Head of caudate nucleus (tissue), 42 donors: ENCODE data around the gene NUDT7.
A peak's percentile ranks its signal among the peaks of the same experiment; 100 is the strongest.

Source experiments
- DNase-seq, 42 donors: peaks; one replicate each; pipeline versions ENCODE4 v3.0.0 to v3.0.0-alpha.2; 2020 to 2021; ENCODE audit warnings: mixed read lengths in 7 of 42
- intact Hi-C: fragments of 100-400 bp; cut with DNase I; formaldehyde crosslinking; loops from one replicate; pipeline ENCODE4 v1.15.0; 2022

Gene NUDT7

GRCh38 chr16:77715145-77715544 is 7.2 kb upstream of the NUDT7 start:
- intact Hi-C loops, result no loop called here
- DNase-seq, result no peak

DNA sequence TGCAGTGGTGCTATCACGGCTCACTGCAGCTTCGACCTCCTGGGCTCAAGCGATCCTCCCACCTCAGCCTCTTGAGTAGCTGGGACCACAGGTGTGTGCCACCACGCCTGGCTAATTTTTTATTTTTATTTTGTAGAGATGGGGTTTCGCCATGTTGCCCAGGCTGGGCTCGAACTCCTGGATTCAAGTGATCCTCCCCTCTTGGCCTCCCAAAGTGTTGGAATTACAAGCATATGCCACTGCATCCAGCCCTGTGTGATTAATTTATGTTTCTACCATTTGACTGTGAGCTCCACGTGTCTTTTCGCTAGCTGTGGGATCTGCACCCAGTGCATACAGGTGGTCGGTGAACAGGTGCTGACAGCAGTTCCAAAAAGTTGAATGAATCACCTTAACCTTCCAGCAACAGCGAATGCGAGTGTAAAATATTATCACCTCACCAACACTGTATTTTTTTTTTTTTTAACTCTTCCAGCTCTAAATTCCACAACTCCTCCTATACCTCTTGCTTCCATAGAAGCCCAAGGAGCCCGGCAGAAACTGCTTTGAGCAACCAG is 484 bp upstream of the NUDT7 start:
- peak in 3 of 42 donors; percentile 1 to 7 (median 1) for DNase-seq
- intact Hi-C loops, result no loop called here

DNA sequence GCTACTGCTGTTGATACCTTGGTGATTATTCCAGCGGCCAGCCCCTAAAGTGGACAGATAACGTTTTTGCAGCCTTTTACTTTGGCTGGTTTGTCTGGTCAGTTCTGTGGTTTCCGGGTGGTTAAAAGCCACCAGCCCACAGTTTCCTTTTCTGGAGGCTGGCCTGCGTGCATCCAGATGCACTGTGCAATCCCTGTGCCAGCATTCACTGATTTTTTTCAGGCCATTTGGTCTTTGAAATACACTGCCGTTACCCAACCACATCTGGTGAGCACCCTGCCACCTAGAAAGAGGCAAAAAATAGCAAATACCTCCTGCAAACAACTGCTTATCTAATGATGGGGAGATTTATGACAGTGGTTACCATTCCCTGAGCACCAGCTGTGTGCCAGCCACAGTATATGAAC is 797 bp downstream of the NUDT7 start:
- DNase-seq, result peak in 34 of 42 donors; percentile 9 to 61 (median 24)
- intact Hi-C loops, result no loop called here

GRCh38 chr16:77724174-77724573 is 1.9 kb downstream of the NUDT7 start:
- no peak for DNase-seq
- intact Hi-C loops, result no loop called here

- intact Hi-C loops, result no loop called here
- no peak for DNase-seq
Measured at GRCh38 chr16:77729951-77730350, 7.6 kb downstream of the NUDT7 start.

- intact Hi-C loops, result no loop called here
- no peak for DNase-seq
Measured at GRCh38 chr16:77732241-77732946, 10.1 kb downstream of the NUDT7 start.

DNA sequence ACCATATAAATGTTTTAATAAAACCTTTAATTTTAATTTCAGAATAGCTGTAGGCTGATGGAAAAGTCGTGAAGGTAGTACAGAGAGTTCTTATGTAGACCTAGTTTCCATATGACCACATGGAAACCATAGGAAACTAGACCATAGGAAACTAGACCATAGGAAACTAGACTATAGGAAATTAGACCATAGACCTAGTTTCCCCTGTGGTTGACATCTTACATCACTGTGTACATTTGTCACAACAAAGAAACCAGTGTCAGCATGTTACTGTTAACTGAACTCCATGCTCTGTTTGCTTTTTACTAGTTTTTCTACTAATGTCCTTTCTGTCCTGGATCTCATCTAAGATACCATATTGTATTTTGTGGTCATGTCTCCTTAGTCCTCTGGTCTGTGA is 14.6 kb downstream of the NUDT7 start:
- intact Hi-C loops, result no loop called here

DNA sequence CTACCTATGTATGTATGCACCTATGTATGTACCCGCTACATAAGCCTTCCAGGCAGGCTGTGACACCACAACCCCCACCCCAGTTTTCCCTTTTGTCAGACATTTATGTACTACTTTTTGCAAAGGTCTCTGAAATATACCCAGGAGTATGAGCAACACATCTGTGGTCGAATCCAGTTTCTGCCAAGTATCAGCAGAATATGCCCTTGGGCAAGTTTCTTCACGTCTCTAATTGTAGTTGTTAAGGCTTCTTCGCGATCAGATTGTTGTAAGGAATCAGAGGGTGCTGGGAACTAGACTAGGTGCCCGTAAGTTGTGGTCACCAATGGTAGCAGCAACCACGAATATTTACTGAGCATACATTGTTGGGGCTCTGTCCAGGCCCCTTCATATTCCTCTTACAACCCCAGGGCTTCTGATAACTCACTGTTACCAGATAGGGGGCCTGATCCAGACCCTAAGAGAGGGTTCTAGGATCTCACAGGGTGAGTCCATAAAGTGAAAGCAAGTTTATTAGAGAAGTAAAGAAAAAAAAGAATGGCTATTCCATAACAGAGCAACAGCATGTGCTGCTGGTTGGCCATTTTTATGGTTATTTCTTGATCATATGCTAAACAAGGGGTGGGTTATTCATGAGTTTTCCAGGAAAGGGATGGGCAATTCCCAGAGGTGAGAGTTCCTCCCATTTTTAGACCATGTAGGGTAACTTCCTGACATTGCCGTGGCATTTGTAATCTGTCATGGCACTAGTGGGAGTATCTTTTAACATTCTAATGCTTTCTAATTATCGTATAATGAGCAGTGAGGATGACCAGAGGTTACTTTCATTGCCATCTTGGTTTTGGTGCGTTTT is 16.6 kb downstream of the NUDT7 start:
- intact Hi-C loops, result no loop called here
- no peak for DNase-seq

More for the DNA sequence above, 14.6 kb downstream of the NUDT7 start:
- DNase-seq, result no peak

GRCh38 chr16:77739559-77739892 is 17.2 kb downstream of the NUDT7 start:
- no peak for DNase-seq
- intact Hi-C loops, result no loop called here

DNA sequence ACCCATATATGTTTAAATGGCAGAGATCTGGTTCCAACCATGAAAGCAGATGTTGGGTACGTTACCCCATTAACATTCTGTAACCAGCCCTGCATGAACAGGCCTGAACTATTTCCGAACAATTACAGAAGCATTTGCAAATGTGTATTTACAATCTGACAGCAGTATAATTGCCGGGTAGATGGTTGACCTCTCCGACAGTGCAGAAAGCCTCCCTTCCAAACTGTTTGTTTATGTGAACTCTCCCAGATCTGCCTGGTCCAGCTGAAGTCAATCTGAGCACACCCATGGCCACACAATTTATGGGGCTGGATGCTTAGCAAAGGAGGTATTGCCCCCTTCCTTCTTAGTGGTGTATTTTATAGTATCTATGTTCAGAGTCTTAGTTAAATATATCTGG is 21.8 kb downstream of the NUDT7 start:
- no peak for DNase-seq

DNA sequence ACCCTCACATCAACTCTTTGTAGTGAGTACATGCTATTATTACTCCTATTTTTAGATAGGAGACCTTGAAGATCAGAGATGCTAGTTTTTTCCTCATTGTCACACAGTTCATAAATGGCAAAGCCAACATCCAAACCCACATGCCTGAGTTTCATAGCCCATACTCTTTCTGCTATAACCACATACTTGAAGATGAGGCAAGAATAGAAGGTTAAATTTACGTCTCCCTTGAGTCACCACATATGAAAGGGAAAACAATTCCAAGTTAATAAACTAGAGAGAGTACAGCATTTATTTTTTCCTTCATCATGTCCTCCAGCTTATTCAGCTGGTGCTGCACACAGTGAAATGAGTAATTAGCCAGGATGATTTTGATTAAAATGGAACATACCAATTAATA is 23.7 kb downstream of the NUDT7 start:
- no peak for DNase-seq
- intact Hi-C loops, result no loop called here

More for the DNA sequence above, 21.8 kb downstream of the NUDT7 start:
- intact Hi-C loops, result no loop called here

- DNase-seq, result no peak
- intact Hi-C loops, result no loop called here
Measured at GRCh38 chr16:77748421-77749005, 26.2 kb downstream of the NUDT7 start.

GRCh38 chr16:77749415-77749814 is 27.1 kb downstream of the NUDT7 start:
- intact Hi-C loops, result no loop called here
- DNase-seq, result no peak

DNA sequence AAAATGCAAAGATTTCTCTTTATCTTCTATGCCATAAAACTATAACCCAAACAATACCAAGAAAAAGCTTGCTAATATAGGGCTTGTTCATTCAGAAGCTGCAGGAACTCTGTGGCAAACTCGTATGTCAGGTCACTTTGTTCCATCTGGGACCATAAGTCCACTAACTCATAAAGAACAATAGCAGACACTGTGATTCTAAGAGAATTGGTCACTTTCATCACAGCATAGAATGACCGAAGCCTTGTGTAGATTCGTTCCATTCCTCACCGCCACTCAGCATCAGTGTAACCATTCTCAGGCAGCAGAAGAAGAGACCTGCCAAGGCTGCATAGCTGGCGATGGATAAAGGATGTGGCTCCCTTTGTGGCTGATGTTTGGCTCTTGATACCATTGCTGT is 35.7 kb downstream of the NUDT7 start:
- intact Hi-C loops, result no loop called here
- DNase-seq, result peak in 1 of 42 donors; percentile 1

GRCh38 chr16:77758508-77758907 is 36.2 kb downstream of the NUDT7 start:
- no peak for DNase-seq
- intact Hi-C loops, result no loop called here

- intact Hi-C loops, result no loop called here
- DNase-seq, result no peak
Measured at GRCh38 chr16:77759201-77759600, 36.9 kb downstream of the NUDT7 start.

- intact Hi-C loops, result no loop called here
- no peak for DNase-seq
Measured at GRCh38 chr16:77759821-77760220, 37.5 kb downstream of the NUDT7 start.

- DNase-seq, result no peak
- intact Hi-C loops, result no loop called here
Measured at GRCh38 chr16:77760800-77761199, 38.5 kb downstream of the NUDT7 start.

- no peak for DNase-seq
- intact Hi-C loops, result no loop called here
Measured at GRCh38 chr16:77761204-77761603, 38.9 kb downstream of the NUDT7 start.

DNA sequence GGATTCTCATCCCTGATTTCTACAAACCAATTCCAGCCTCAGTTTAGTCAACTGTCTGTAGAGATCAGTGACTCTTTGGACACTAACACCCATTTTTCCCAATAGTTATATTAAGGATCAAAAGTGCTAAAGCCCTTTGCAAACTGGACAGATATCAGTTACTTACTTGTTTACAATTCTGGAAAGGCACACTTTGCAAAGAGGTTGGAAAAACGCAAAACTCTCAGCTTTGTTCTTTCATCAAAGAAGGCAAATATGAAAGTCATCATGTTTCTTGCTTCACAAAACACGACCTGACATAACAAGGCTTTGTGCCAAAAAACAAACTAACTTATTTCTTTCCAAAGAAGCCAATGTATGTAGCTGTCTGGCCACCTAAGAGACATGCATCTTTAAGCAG is 39.9 kb downstream of the NUDT7 start:
- no peak for DNase-seq
- intact Hi-C loops, result no loop called here
